Frontal cortex (tissue), 4 donors: ENCODE measurements around the gene TMSB15A. TPM values are rescaled to one million over a fixed set of nuclear protein-coding genes. Genes with fewer than 3 reads are reported as not detected.
"Not testable (repeated sequence)": the region's sequence is repeated elsewhere in the genome, so short reads cannot be mapped to it uniquely, and the experiment has no call there.

Source experiments
- DNase-seq, 2 donors: peaks; one replicate each; pipeline ENCODE4 v3.0.0; 2012; ENCODE audit warnings: low spot score in 2 of 2
- FAIRE-seq: peaks from 2 replicates; lab custom pipeline; 2012; peaks lifted over from hg19 to GRCh38; lab: Jason Lieb, UNC
- total RNA-seq: library from RNA; depleted of rRNA; stranded (reverse); fragments of >200 nt; gene quantifications from one replicate; pipeline ENCODE4 v1.2.3, GENCODE V29; 2014
- donor health status: control.
- donor health status: control.
- donor health status: control.

TMSB15A gene
- total RNA-seq: 220 TPM

- DNase-seq (peak; percentile 52 to 63), FAIRE-seq (no peak)
Observed at GRCh38 chrX:102515975-102516941, at the start of gene TMSB15A. TMSB15A (minus strand) TSS chrX:102516739.

GRCh38 chrX:102560423-102561068 is 44.0 kb upstream of the TMSB15A start:
- FAIRE-seq (no peak), DNase-seq (no peak)

GRCh38 chrX:102558607-102559006 is 42.1 kb upstream of the TMSB15A start:
- FAIRE-seq (no peak), DNase-seq (no peak)

GRCh38 chrX:102548231-102548630 is 31.7 kb upstream of the TMSB15A start:
- FAIRE-seq (no peak), DNase-seq (no peak)

GRCh38 chrX:102546828-102547493 is 30.4 kb upstream of the TMSB15A start:
- DNase-seq (peak in 1 of 2 donors; percentile 2), FAIRE-seq (no peak)

GRCh38 chrX:102546175-102546574 is 29.6 kb upstream of the TMSB15A start:
- not testable (repeated sequence) for FAIRE-seq

GRCh38 chrX:102535958-102536357 is 19.4 kb upstream of the TMSB15A start:
- no peak for FAIRE-seq
- no peak for DNase-seq

More at GRCh38 chrX:102546175-102546574, 29.6 kb upstream of the TMSB15A start:
- DNase-seq: not testable (repeated sequence)

GRCh38 chrX:102517326-102517725 is 787 bp upstream of the TMSB15A start:
- FAIRE-seq: no peak
- no peak for DNase-seq

GRCh38 chrX:102514536-102514935 is 2.0 kb downstream of the TMSB15A start:
- FAIRE-seq (no peak), DNase-seq (no peak)

- DNase-seq (no peak), FAIRE-seq (no peak)
Observed at GRCh38 chrX:102498732-102499131, 17.8 kb downstream of the TMSB15A start.

GRCh38 chrX:102491766-102492165 is 24.8 kb downstream of the TMSB15A start:
- DNase-seq (no peak), FAIRE-seq (no peak)

GRCh38 chrX:102478765-102479164 is 37.8 kb downstream of the TMSB15A start:
- not testable (repeated sequence) for DNase-seq, FAIRE-seq

- not testable (repeated sequence) for DNase-seq, FAIRE-seq
Observed at GRCh38 chrX:102471762-102472220, 44.7 kb downstream of the TMSB15A start, which contains the start of gene TCP11X2. TCP11X2 (minus strand) TSS chrX:102471812.

GRCh38 chrX:102470215-102470614 is 46.3 kb downstream of the TMSB15A start:
- not testable (repeated sequence) for DNase-seq, FAIRE-seq

Other genes with a start within 250 kb of the TMSB15A start
- not detected for gene NXF2B, start 76.7 kb downstream of the TMSB15A start, total RNA-seq
- gene TCP11X2, start 44.9 kb downstream of the TMSB15A start, total RNA-seq: not detected
- 42.8 TPM for gene ARMCX5, start 82.8 kb upstream of the TMSB15A start, total RNA-seq
- gene GPRASP1, start 134.7 kb upstream of the TMSB15A start, total RNA-seq: 31.0 TPM
- 84.8 TPM for gene GPRASP2, start 195.7 kb upstream of the TMSB15A start, total RNA-seq
- gene GPRASP3, start 204.0 kb upstream of the TMSB15A start, total RNA-seq: 62.0 TPM